ENCODE measurements around the gene SLC25A29. TPM values are rescaled to one million over a fixed set of nuclear protein-coding genes. Genes with fewer than 3 reads are reported as not detected.

SLC25A29 gene
- total and polyA plus RNA-seq, 7 experiments from 2014 or later, result 0.38 to 25.6 (median 9.7) TPM

DNA sequence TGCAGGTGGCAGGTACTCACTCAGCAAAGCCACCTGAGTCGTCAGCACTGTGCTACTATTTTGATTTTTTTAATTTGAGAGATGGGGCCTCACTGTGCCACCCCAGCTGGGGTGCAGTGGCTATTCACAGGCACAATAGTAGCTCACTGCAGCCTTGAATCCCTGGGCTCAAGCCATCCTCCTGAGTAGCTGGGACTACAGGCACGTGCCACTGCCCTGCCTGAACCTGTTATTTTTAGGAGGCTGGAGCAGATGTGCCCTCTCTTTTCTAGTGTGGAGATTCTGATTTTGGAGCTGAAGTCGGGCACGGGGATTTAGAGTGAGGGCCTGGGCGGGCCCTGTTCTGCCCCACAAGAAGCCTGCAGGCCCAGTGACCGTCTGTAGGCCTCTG lies 34.2 kb upstream of the SLC25A29 start:
- Histone ChIP-seq H3K27ac (ENCODE audit: low read depth, low read length) (no peak overlapping the region), H3K4me1 (ENCODE audit: control insufficient read depth in 2 of 2, insufficient read depth in 2 of 2, low read length in 2 of 2) (no peaks in the 10 kb centered on the region), H3K36me3 (ENCODE audit: control insufficient read depth in 2 of 3, insufficient read depth in 3 of 3, low read length in 3 of 3) (peaks cover 0 to 34% (median 0%) of the 10 kb centered on the region in 3 experiments), H3K27me3 (ENCODE audit: control insufficient read depth in 2 of 2, insufficient read depth in 2 of 2, low read length in 2 of 2) (no peaks in the 10 kb centered on the region), H3K9me3 (ENCODE audit: control insufficient read depth in 2 of 3, low read length in 3 of 3) (no peaks in the 10 kb centered on the region), H3K4me3 (ENCODE audit: low read length) (no peak overlapping the region)
- Mint-ChIP-seq H3K4me3 (no peak overlapping the region), H3K27me3 (no peaks in the 10 kb centered on the region), H3K4me1 (peaks cover 0 to 32% (median 0%) of the 10 kb centered on the region in 7 donors), H3K36me3 (peaks cover 0 to 35% (median 11%) of the 10 kb centered on the region in 5 donors), H3K27ac (peak overlapping the region in 2 of 9 donors; percentile 75), H3K9me3 (no peaks in the 10 kb centered on the region)
- intact Hi-C loops (cut with micrococcal nuclease), result no loop called here
- ChIA-PET CTCF (no interaction called here), POLR2A (no interaction called here)
- no peak for DNase-seq
- ATAC-seq, result no peak

DNA sequence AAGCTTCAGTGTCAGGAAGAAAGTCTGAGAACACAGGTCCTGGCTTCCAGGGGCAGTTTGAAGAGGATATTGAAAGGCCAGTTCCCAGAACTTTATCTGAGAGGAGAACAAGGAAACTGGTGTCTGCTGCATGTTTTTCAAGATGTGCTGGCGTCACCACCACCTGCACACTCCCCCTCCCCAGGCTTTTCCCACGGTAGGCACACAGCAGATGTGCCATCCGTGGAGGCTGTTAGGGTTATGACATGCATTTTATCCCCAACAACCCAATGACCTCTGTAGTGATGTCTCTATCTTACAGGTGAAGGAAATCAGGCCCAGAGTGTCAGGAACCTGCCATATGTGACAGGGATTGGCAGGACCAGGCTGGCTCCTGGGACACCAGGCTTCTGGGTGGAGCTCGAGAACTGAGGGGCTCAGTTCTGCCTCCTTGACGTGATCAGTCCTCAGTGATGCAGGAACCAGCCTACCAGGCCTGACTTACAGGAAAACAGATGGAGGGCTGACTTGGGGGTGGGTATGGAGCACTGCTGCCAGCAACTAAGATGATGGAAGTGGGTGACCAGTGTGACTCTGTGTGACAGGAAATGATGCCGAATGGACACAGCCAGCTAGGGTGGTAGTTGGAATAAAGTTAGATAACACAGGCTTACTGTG lies 33.6 kb upstream of the SLC25A29 start:
- no peak overlapping the region for H3K27ac ChIP-seq (ENCODE audit: low read depth, low read length)
- no peaks in the 10 kb centered on the region for H3K27me3 Mint-ChIP-seq
- ChIA-PET CTCF (no interaction called here), POLR2A (interaction anchor here (0.6 kb wide), 1 partner anchor 68 kb away, joined by 3 read pairs; no protein-coding TSS in a partner anchor)
- H3K4me1 Mint-ChIP-seq, result peaks cover 0 to 32% (median 0%) of the 10 kb centered on the region in 7 donors
- DNase-seq (no peak), ATAC-seq (no peak)
- peak overlapping the region in 6 of 9 donors; percentile 27 to 75 (median 70) for H3K27ac Mint-ChIP-seq
- intact Hi-C loops (cut with micrococcal nuclease), result no loop called here
- no peaks in the 10 kb centered on the region for H3K27me3 ChIP-seq (ENCODE audit: control insufficient read depth in 2 of 2, insufficient read depth in 2 of 2, low read length in 2 of 2)
- no peak overlapping the region for H3K4me3 ChIP-seq (ENCODE audit: low read length)
- peak overlapping the region in 1 of 10 donors; percentile 9 for H3K4me3 Mint-ChIP-seq
- H3K36me3 ChIP-seq (ENCODE audit: control insufficient read depth in 2 of 3, insufficient read depth in 3 of 3, low read length in 3 of 3), result peaks cover 0 to 34% (median 0%) of the 10 kb centered on the region in 3 experiments
- no peaks in the 10 kb centered on the region for H3K4me1 ChIP-seq (ENCODE audit: control insufficient read depth in 2 of 2, insufficient read depth in 2 of 2, low read length in 2 of 2)
- H3K9me3 ChIP-seq (ENCODE audit: control insufficient read depth in 2 of 3, low read length in 3 of 3), result no peaks in the 10 kb centered on the region
- no peaks in the 10 kb centered on the region for H3K9me3 Mint-ChIP-seq
- peaks cover 0 to 38% (median 11%) of the 10 kb centered on the region in 5 donors for H3K36me3 Mint-ChIP-seq

DNA sequence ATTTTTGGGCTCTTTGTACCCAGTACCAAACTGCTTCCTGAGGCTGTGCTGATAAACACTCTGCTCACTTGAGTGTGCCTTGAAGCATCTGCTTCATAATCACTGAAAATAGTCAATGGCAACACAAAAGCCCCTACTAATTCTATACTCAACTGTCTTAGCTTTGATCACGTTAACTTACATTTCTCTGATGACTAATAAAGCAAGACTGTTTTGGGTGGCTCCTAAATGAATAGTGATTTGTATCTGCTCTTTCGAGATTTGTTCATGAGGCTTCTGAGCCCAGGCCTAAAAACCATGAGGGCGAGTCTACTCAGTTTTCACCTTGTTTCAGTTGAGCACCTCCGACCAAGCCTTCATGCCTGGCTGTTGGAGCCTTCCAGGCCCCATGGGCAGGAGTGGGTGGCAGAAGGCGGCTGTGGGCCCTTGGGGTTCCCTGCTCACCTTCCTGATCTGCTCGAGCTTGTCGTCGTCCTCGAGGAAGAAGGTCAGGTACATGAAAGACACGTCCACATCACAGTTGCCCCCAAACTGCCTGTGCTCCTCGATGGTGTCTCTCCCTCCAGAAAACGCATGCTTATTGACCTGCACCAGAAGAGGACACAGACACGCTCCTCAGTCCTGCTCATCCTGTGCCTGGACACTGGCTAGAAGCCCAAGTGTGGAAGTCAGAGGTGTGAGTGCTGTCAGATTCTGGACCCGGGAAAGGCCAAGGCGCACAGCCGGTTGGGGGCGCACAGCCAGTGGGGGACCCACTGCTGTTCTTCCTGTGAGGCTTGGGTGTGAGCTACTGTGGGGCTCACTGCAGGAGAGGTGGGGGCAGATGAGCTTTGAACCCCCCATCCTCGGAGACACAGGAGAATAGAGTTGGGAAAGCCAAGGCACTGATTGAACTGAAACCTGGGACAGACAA lies 30.6 kb upstream of the SLC25A29 start:
- intact Hi-C loops (cut with micrococcal nuclease), result no loop called here
- Mint-ChIP-seq H3K4me3 (no peak overlapping the region), H3K9me3 (no peaks in the 10 kb centered on the region), H3K27ac (peak overlapping the region in 1 of 9 donors; percentile 60), H3K27me3 (no peaks in the 10 kb centered on the region), H3K4me1 (peaks cover 0 to 25% (median 0%) of the 10 kb centered on the region in 7 donors), H3K36me3 (peaks cover 0 to 36% (median 3%) of the 10 kb centered on the region in 5 donors)
- no peaks in the 10 kb centered on the region for H3K27me3 ChIP-seq (ENCODE audit: control insufficient read depth in 2 of 2, insufficient read depth in 2 of 2, low read length in 2 of 2)
- H3K9me3 ChIP-seq (ENCODE audit: control insufficient read depth in 2 of 3, low read length in 3 of 3), result no peaks in the 10 kb centered on the region
- CTCF ChIA-PET, result no interaction called here
- POLR2A ChIA-PET, result interaction anchor here (0.6 kb wide), 1 partner anchor 32 kb away, joined by 7 read pairs; no protein-coding TSS in a partner anchor
- H3K27ac ChIP-seq (ENCODE audit: low read depth, low read length), result no peak overlapping the region
- DNase-seq, result no peak
- ATAC-seq, result no peak
- peaks cover 0 to 29% (median 0%) of the 10 kb centered on the region in 3 experiments for H3K36me3 ChIP-seq (ENCODE audit: control insufficient read depth in 2 of 3, insufficient read depth in 3 of 3, low read length in 3 of 3)
- H3K4me1 ChIP-seq (ENCODE audit: control insufficient read depth in 2 of 2, insufficient read depth in 2 of 2, low read length in 2 of 2), result no peaks in the 10 kb centered on the region
- no peak overlapping the region for H3K4me3 ChIP-seq (ENCODE audit: low read length)

DNA sequence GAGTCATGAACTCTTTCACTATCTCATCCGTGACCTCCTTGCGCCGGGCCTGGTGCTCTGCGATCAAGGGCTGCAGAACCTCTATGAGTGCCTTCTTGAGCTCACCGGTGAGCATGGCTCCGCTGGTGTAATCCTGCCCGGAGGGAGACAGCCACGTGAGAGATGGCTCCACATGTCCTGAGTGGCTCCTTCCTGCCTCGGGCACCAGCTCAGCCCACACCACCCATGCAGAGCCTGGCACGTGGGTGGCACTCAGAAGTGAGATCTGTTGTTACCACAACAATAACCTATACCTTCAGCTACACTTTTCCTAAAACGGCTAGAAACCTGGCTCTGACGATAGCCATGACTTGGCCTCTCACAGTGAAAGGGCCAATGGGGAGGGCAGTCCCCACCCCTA lies 28.7 kb upstream of the SLC25A29 start:
- Histone ChIP-seq H3K27me3 (ENCODE audit: control insufficient read depth in 2 of 2, insufficient read depth in 2 of 2, low read length in 2 of 2) (no peaks in the 10 kb centered on the region), H3K9me3 (ENCODE audit: control insufficient read depth in 2 of 3, low read length in 3 of 3) (no peaks in the 10 kb centered on the region), H3K36me3 (ENCODE audit: control insufficient read depth in 2 of 3, insufficient read depth in 3 of 3, low read length in 3 of 3) (peaks cover 0 to 20% (median 0%) of the 10 kb centered on the region in 3 experiments), H3K4me1 (ENCODE audit: control insufficient read depth in 2 of 2, insufficient read depth in 2 of 2, low read length in 2 of 2) (no peaks in the 10 kb centered on the region), H3K4me3 (ENCODE audit: low read length) (no peak overlapping the region), H3K27ac (ENCODE audit: low read depth, low read length) (no peak overlapping the region)
- CTCF ChIA-PET, result no interaction called here
- POLR2A ChIA-PET, result no interaction called here
- peaks cover 0 to 6% (median 0%) of the 10 kb centered on the region in 7 donors for H3K4me1 Mint-ChIP-seq
- H3K4me3 Mint-ChIP-seq, result no peak overlapping the region
- ATAC-seq (no peak), DNase-seq (no peak)
- H3K36me3 Mint-ChIP-seq, result peaks cover 0 to 23% (median 3%) of the 10 kb centered on the region in 5 donors
- H3K27ac Mint-ChIP-seq, result peak overlapping the region in 1 of 9 donors; percentile 33
- H3K9me3 Mint-ChIP-seq, result no peaks in the 10 kb centered on the region
- intact Hi-C loops (cut with micrococcal nuclease), result no loop called here
- H3K27me3 Mint-ChIP-seq, result no peaks in the 10 kb centered on the region

DNA sequence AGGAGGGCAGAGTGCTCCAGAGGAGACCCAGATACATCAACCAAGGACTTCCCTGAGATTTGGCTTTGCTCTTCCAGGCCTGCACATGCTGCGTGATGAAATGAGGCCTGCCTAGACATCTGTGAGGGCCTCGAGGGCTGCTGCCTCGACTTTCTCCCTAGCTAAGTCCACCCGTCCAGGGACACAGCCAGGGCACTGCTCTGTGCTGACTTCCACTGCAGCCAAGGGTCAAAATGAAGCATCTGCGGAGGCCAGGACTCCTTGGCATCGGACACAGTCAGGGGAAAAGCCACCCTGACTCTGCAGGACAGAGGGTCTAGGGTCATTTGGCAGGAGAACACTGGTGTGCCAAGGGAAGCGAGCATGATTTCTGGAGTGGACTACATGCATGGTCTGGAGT lies 27.6 kb upstream of the SLC25A29 start:
- Mint-ChIP-seq H3K27ac (no peak overlapping the region), H3K9me3 (no peaks in the 10 kb centered on the region), H3K36me3 (peaks cover 0 to 19% (median 3%) of the 10 kb centered on the region in 5 donors), H3K27me3 (no peaks in the 10 kb centered on the region), H3K4me3 (no peak overlapping the region), H3K4me1 (peaks cover 0 to 2% (median 0%) of the 10 kb centered on the region in 7 donors)
- Histone ChIP-seq H3K4me3 (ENCODE audit: low read length) (no peak overlapping the region), H3K36me3 (ENCODE audit: control insufficient read depth in 2 of 3, insufficient read depth in 3 of 3, low read length in 3 of 3) (peaks cover 0 to 19% (median 0%) of the 10 kb centered on the region in 3 experiments), H3K27me3 (ENCODE audit: control insufficient read depth in 2 of 2, insufficient read depth in 2 of 2, low read length in 2 of 2) (no peaks in the 10 kb centered on the region), H3K9me3 (ENCODE audit: control insufficient read depth in 2 of 3, low read length in 3 of 3) (no peaks in the 10 kb centered on the region), H3K4me1 (ENCODE audit: control insufficient read depth in 2 of 2, insufficient read depth in 2 of 2, low read length in 2 of 2) (no peaks in the 10 kb centered on the region), H3K27ac (ENCODE audit: low read depth, low read length) (no peak overlapping the region)
- CTCF ChIA-PET, result no interaction called here
- POLR2A ChIA-PET, result no interaction called here
- DNase-seq, result no peak
- intact Hi-C loops (cut with micrococcal nuclease), result no loop called here
- no peak for ATAC-seq

DNA sequence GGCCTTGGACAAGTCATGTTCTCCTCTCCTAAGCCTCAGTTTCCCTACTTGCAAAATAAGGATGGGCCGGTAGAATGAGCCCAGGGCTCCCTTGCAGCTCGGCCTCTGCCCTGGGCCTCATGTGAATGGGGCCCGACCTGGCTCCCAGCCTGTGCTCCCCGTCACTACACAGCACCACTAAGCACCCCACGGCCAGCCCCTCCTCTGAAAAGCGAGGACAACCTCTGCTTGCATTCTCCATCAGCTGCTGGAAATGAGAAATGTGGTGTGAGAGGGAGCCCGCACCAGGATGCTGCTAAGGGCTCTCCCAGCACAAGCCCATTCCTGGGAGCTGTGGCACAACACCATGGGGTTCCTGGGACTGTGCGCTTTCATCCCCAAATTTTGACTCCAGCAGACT lies 27.1 kb upstream of the SLC25A29 start:
- intact Hi-C loops (cut with micrococcal nuclease), result no loop called here
- no peak overlapping the region for H3K4me3 Mint-ChIP-seq
- Histone ChIP-seq H3K36me3 (ENCODE audit: control insufficient read depth in 2 of 3, insufficient read depth in 3 of 3, low read length in 3 of 3) (peaks cover 0 to 19% (median 0%) of the 10 kb centered on the region in 3 experiments), H3K27ac (ENCODE audit: low read depth, low read length) (no peak overlapping the region), H3K27me3 (ENCODE audit: control insufficient read depth in 2 of 2, insufficient read depth in 2 of 2, low read length in 2 of 2) (no peaks in the 10 kb centered on the region), H3K4me1 (ENCODE audit: control insufficient read depth in 2 of 2, insufficient read depth in 2 of 2, low read length in 2 of 2) (no peaks in the 10 kb centered on the region), H3K4me3 (ENCODE audit: low read length) (no peak overlapping the region), H3K9me3 (ENCODE audit: control insufficient read depth in 2 of 3, low read length in 3 of 3) (no peaks in the 10 kb centered on the region)
- H3K36me3 Mint-ChIP-seq, result peaks cover 0 to 19% (median 3%) of the 10 kb centered on the region in 5 donors
- no peak overlapping the region for H3K27ac Mint-ChIP-seq
- ATAC-seq, result no peak
- H3K9me3 Mint-ChIP-seq, result no peaks in the 10 kb centered on the region
- H3K4me1 Mint-ChIP-seq, result peaks cover 0 to 2% (median 0%) of the 10 kb centered on the region in 7 donors
- DNase-seq, result no peak
- POLR2A ChIA-PET, result no interaction called here
- no peaks in the 10 kb centered on the region for H3K27me3 Mint-ChIP-seq
- CTCF ChIA-PET, result no interaction called here

Data from naive thymus-derived CD4-positive, alpha-beta T cell (primary cell).